GM19023 (cell line): Measurements from ENCODE around the gene RGPD6.
"Not testable (repeated sequence)": the region's sequence is repeated elsewhere in the genome, so short reads cannot be mapped to it uniquely, and the experiment has no call there.

Source experiments
- ATAC-seq: cut with Tn5 transposase; IDR thresholded peaks from one replicate; pipeline ENCODE4 v1.9.1; 2021; ENCODE audit warnings: mild to moderate bottlenecking, moderate library complexity; ENCODE audit not compliant: unreplicated experiment

RGPD6 gene

GRCh38 chr2:110482697-110483096, 94.3 kb downstream of the RGPD6 start:
- not testable (repeated sequence) for ATAC-seq

- ATAC-seq = not testable (repeated sequence)
These were observed 95.8 kb downstream of the RGPD6 start for GRCh38 chr2:110481200-110481599.

GRCh38 chr2:110480084-110480483, 96.9 kb downstream of the RGPD6 start:
- ATAC-seq = not testable (repeated sequence)

- not testable (repeated sequence) for ATAC-seq
These were observed 99.7 kb downstream of the RGPD6 start for GRCh38 chr2:110477370-110477769.

- ATAC-seq = not testable (repeated sequence)
These were observed 100.1 kb downstream of the RGPD6 start for GRCh38 chr2:110476952-110477351.

- not testable (repeated sequence) for ATAC-seq
These were observed 101.2 kb downstream of the RGPD6 start for GRCh38 chr2:110475627-110476359.

- ATAC-seq = peak; percentile 99
These were observed 102.1 kb downstream of the RGPD6 start for GRCh38 chr2:110474898-110475297.

DNA sequence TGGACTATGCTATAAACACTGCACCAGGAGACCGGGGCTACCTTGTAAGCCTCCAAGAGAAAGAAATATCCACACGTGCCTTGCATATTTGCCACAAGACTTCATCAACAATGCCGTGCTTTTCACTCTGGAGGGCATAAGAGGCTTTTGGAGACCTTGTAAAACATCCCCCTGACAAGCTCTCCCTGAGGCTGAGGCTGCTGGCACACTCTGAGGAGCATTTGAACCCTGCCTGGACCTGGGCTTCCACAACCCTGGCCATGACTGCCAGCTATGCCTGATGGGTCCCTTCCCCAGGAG, 104.0 kb downstream of the RGPD6 start:
- ATAC-seq = not testable (repeated sequence)

DNA sequence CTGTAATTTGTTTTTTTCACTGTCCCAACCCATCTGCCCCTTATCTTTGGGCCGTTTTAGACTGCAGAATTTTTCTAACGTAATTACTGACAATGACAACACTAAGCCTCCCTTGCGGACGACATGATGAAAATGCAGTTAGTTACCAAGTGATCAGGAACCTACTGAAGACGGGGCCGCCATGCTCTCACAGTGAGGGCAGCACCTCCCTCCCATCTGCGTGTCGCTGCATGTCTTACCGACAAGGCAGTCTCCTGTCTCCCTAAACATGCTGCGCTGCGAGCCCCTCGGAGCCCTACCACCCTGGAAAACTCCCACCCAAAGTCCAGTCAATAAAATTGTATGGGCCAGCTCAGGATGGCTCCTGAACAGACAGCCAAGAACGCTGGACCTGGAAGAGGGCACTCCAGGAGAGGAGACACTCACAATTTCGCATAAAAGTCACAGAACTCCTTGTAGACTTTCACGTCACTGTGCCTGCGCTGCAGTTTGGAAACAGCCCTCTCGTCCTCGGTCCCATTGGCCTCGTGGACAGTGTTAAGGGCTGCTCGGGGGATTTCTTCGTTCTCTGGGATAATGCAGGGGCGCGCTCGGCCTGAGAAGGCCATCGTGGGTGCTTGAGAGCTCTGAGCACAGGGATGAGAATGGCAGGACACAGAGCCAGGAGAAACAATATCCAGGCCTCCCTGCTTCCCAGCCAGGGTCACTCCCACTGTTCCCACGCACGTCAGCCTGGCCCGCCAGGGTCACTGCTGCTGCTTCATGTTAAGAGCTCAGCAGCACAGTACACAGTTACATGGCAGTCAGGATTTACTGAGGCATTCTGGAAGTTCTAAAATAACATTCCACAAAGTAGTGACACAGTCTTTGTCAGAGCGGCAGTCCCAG, 104.6 kb downstream of the RGPD6 start, which contains the start of gene LIMS4:
LIMS4 (minus strand) TSS at position 646 of the 888 bp plus-strand sequence; CDS start at position 608, 38 bp downstream.
- not testable (repeated sequence) for ATAC-seq

DNA sequence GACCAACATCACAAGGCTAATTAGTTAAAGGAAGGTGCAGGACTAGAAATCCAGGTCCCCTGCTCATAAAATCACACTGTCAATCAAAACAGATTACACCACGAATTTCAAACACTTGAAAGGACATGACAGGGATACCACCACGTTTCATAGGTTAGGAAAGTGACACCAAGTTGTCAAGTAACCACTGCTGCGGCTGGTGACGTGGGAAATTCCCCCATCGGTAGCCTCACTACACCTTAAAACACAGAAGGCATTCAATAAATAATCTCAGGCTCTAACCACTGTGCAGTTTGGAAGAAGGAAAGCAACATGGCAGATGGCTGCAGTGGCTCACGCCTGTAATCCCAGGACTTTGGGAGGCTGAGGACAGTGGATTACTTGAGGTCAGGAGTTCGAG, 108.1 kb downstream of the RGPD6 start:
- ATAC-seq = not testable (repeated sequence)

DNA sequence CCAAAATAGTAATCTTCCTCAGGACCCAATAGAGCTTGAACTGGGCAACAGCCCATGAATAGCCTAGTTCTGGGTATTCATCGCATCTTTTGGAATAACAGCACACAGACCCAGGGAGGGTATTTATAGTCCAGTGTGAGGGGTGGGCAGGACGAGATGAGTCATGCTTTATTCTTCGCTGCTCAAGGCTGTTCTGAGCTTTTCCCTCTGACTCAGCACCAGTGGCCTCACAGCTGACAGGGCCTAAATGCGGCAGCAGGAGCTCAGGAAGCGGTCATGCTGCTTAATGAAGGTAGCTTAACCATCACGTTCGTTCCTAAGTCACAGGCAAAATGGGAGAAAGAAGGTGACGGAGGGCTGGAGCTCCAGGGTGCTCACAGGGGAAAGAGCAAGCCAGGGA, 111.7 kb downstream of the RGPD6 start:
- peak; percentile 94 for ATAC-seq
